HepG2 (cell line): ENCODE measurements around the gene ELP5. TPM values are rescaled to one million over a fixed set of nuclear protein-coding genes. Genes with fewer than 3 reads are reported as not detected.

Experiments
- AFF4 ChIP-seq: sonication (generic); formaldehyde crosslinking; IDR thresholded peaks from 2 replicates; pipeline ENCODE4 v1.4.0; 2020; ENCODE audit warnings: missing genetic modification reagents
- ARNT2 ChIP-seq: sonication (generic); formaldehyde crosslinking; IDR thresholded peaks from 2 replicates; pipeline ENCODE4 v1.8.0; 2022; ENCODE audit warnings: mild to moderate bottlenecking, low read depth, missing genetic modification reagents, moderate library complexity
- CBX2 ChIP-seq, 2 experiments: fragments of 200-600 bp in 1 of 2; sonication (generic); formaldehyde crosslinking in 1 of 2; IDR thresholded peaks; 2 replicates each; pipeline versions ENCODE4 v1.7.0 to v1.8.1; 2018 to 2022; ENCODE audit warnings: low read depth in 2 of 2, low read length in 1 of 2, mild to moderate bottlenecking in 1 of 2, missing genetic modification reagents in 1 of 2
- CREM ChIP-seq, 2 experiments: sonication (generic) in 1 of 2; formaldehyde crosslinking in 1 of 2; IDR thresholded peaks; 2 replicates each; pipeline versions ENCODE4 v1.4.0 to v1.6.1; 2016 to 2020; ENCODE audit warnings: antibody characterized with exemption in 1 of 2, mild to moderate bottlenecking in 1 of 2, missing genetic modification reagents in 1 of 2
- EHMT2 ChIP-seq: fragments of 200-600 bp; sonication (generic); IDR thresholded peaks from 2 replicates; pipeline ENCODE4 v1.7.0; 2017; ENCODE audit warnings: antibody characterized with exemption, low read depth, low read length, borderline replicate concordance
- GZF1 ChIP-seq: sonication (generic); formaldehyde crosslinking; IDR thresholded peaks from 2 replicates; pipeline ENCODE4 v1.5.1; 2020; ENCODE audit warnings: mild to moderate bottlenecking, missing genetic modification reagents
- KDM5A ChIP-seq: fragments of 200-600 bp; sonication (generic); IDR thresholded peaks from 2 replicates; pipeline ENCODE4 v1.7.0; 2018; ENCODE audit warnings: antibody characterized with exemption, mild to moderate bottlenecking, low read length, borderline replicate concordance
- MYPOP ChIP-seq: sonication (generic); formaldehyde crosslinking; IDR thresholded peaks from 2 replicates; pipeline ENCODE4 v1.8.1; 2023; ENCODE audit warnings: mild to moderate bottlenecking, moderate library complexity, missing genetic modification reagents
- RBM22 ChIP-seq: fragments of 200-400 bp; formaldehyde crosslinking; optimal IDR thresholded peaks from 2 replicates; pipeline ENCODE3; 2017; ENCODE audit warnings: mild to moderate bottlenecking, low read length, moderate library complexity
- SIX1 ChIP-seq: sonication (generic); formaldehyde crosslinking; IDR thresholded peaks from 2 replicates; pipeline ENCODE4 v1.4.0; 2020; ENCODE audit warnings: missing genetic modification reagents, borderline replicate concordance
- SOX13 ChIP-seq, 3 experiments: fragments of 450-650 bp in 1 of 3; sonication (generic) in 1 of 3; formaldehyde crosslinking in 1 of 3; IDR thresholded peaks in 2 of 3; conservative IDR thresholded peaks in 1 of 3; 2 replicates each; pipeline versions ENCODE4 v1.5.0 to v1.6.1; 2016 to 2020; ENCODE audit warnings: antibody characterized with exemption in 1 of 3, mild to moderate bottlenecking in 1 of 3, missing compliant biosample characterization in 1 of 3, missing genetic modification reagents in 1 of 3, moderate library complexity in 1 of 3
- SRY ChIP-seq: sonication (generic); formaldehyde crosslinking; IDR thresholded peaks from 2 replicates; pipeline ENCODE4 v1.8.0; 2022; ENCODE audit warnings: mild to moderate bottlenecking, missing genetic modification reagents
- TFDP1 ChIP-seq: IDR thresholded peaks from 2 replicates; pipeline ENCODE4 v1.6.1; 2016; ENCODE audit warnings: missing compliant biosample characterization, missing genetic modification reagents, borderline replicate concordance
- ZNF225 ChIP-seq: sonication (generic); formaldehyde crosslinking; IDR thresholded peaks from 2 replicates; pipeline ENCODE4 v1.4.0; 2020; ENCODE audit warnings: mild to moderate bottlenecking, missing genetic modification reagents
- ZNF232 ChIP-seq: sonication (generic); formaldehyde crosslinking; IDR thresholded peaks from 2 replicates; pipeline ENCODE4 v1.4.0; 2020; ENCODE audit warnings: missing genetic modification reagents, borderline replicate concordance
- ZNF354B ChIP-seq: sonication (generic); formaldehyde crosslinking; IDR thresholded peaks from 2 replicates; pipeline ENCODE4 v1.8.0; 2022; ENCODE audit warnings: mild to moderate bottlenecking, missing genetic modification reagents
- ZNF484 ChIP-seq: sonication (generic); formaldehyde crosslinking; IDR thresholded peaks from 2 replicates; pipeline ENCODE4 v1.5.1; 2020; ENCODE audit warnings: mild to moderate bottlenecking, low read depth, missing genetic modification reagents, borderline replicate concordance
- ZNF598 ChIP-seq: sonication (generic); formaldehyde crosslinking; IDR thresholded peaks from 2 replicates; pipeline ENCODE4 v1.5.1; 2020; ENCODE audit warnings: mild to moderate bottlenecking, missing genetic modification reagents, borderline replicate concordance
- ZNF639 ChIP-seq: conservative IDR thresholded peaks from 2 replicates; pipeline ENCODE4 v1.6.1; 2018; ENCODE audit warnings: missing genetic modification reagents
- polyA plus RNA-seq, 8 experiments: library from polyadenylated mRNA; depleted of rRNA in 3 of 8; stranded (reverse) in 7 of 8; unstranded in 1 of 8; fragments of >200 nt; fragmentation: Illumina TruSeq in 4 of 8; extraction: Trizol in 4 of 8; gene quantifications; 2 replicates each; pipeline versions ENCODE4 v1.2.1 to v1.2.3, GENCODE V29; 2011 to 2016; ENCODE audit warnings: low read depth in 4 of 8, missing spikeins in 1 of 8, mixed read lengths in 1 of 8; ENCODE audit not compliant: insufficient read depth in 1 of 8
- total RNA-seq, 5 experiments: library from RNA; depleted of rRNA; stranded (reverse); fragments of >200 nt; fragmentation: Illumina TruSeq; extraction: Trizol; gene quantifications; 2 replicates each; pipeline ENCODE4 v1.2.3, GENCODE V29; 2016; ENCODE audit warnings: low read depth in 1 of 5

ELP5 gene
- total and polyA plus RNA-seq, 2 of the 13 experiments (the other 11 are each of a cell fraction or from before 2014, with no cell fraction given) = 67.6 to 69.8 TPM

GRCh38 chr17:7307686-7308624 lies 55.9 kb downstream of the ELP5 start (continued):
- no peak for TF ChIP-seq CBX2 (IDR thresholded peaks at IDR 0.05; ENCODE audit: low read depth, low read length)
- no peak for TF ChIP-seq CBX2 (CRISPR knock-in tag; IDR thresholded peaks at IDR 0.05; ENCODE audit: low read depth)
- TF ChIP-seq ARNT2 = peak; percentile 25; the same call in 1 of the 2 replicates
- TF ChIP-seq ZNF639 (CRISPR knock-in tag) = 0 out of 2 replicates have a peak, but pooled peaks have one; percentile 37
- TF ChIP-seq ZNF232 (CRISPR knock-in tag) = no peak
- peak; percentile 51; the same call in 1 of the 2 replicates for TF ChIP-seq SRY
- no peak for TF ChIP-seq KDM5A
- no peak for TF ChIP-seq AFF4 (CRISPR knock-in tag)
- peak; percentile 62; the same call in 1 of the 2 replicates for TF ChIP-seq MYPOP (CRISPR knock-in tag)
- TF ChIP-seq EHMT2 = no peak
- TF ChIP-seq CREM (IDR thresholded peaks at IDR 0.05) = no peak
- TF ChIP-seq CREM (CRISPR knock-in tag; IDR thresholded peaks at IDR 0.05) = no peak
- TF ChIP-seq ZNF225 = no peak
- no peak for TF ChIP-seq RBM22
- no peak for TF ChIP-seq ZNF598
- TF ChIP-seq ZNF354B (CRISPR knock-in tag) = no peak
- peak; percentile 42; the same call in 1 of the 2 replicates for TF ChIP-seq TFDP1
- no peak for TF ChIP-seq SIX1 (CRISPR knock-in tag)
- no peak for TF ChIP-seq ZNF484
- no peak for TF ChIP-seq GZF1 (CRISPR knock-in tag)
- TF ChIP-seq SOX13 (IDR thresholded peaks at IDR 0.05) = no peak
- TF ChIP-seq SOX13 (CRISPR knock-in tag; conservative IDR thresholded peaks at IDR 0.05 in 1 of 2, IDR thresholded peaks at IDR 0.05 in 1 of 2) = 0 out of 4 replicates have a peak, but pooled peaks of 1 of the 2 experiments have one; percentile 8
